GM19467 (cell line): ENCODE data around the gene RPE.

Source experiments
- ATAC-seq: cut with Tn5 transposase; IDR thresholded peaks from one replicate; pipeline ENCODE4 v1.9.1; 2021; ENCODE audit warnings: mild to moderate bottlenecking, moderate library complexity; ENCODE audit not compliant: unreplicated experiment

RPE gene

DNA sequence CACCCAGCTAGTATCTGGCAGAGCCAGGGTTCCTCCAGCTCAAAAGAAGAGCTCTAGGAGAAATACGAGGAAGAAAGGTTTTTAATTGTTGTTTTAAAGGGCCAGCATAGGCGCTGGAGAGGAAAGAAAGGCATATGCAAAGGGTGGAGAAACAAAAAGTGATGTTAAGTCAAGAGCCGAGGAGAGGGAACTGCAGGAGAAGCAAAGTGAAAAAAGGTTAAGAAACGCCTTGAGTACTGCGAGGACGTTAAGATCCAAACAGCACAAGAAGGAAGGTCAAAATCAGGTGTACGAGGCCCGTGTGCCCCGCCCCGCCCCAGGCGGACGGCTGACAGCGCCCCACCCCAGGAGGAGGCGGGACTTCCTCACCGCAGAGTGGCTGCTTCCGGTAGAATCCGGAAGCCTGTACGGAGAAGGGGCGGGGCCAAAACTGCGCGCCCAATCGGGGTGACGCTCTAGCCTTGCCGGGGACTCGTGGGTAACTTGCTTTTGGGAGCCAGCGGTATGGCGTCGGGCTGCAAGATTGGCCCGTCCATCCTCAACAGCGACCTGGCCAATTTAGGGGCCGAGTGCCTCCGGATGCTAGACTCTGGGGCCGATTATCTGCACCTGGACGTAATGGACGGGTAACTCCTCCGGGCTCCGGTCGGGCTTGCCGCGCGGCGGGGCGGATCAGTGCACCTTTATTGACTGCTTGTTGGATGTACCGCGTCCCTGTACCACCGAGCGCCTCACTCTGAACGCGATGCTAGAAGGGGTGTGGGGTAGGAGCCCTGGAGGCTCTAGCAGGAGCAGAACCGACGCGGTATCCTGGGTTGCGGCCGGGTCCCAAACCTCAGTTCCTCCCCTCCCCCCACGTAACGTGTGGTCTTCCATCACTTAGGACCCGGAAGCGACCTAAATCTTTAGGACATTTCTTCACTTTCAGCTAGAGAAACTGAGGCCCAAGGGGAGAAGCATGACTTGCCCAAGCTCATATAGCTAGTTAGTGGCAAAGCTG is at the start of gene RPE:
RPE (plus strand) TSS at position 481 of the 1,000 bp plus-strand sequence; CDS start at position 505, 24 bp downstream.
- peak; percentile 100 for ATAC-seq

GRCh38 chr2:209956271-209956670 is 46.2 kb upstream of the RPE start:
- no peak for ATAC-seq

- ATAC-seq, result no peak
Measured at GRCh38 chr2:209958016-209958415, 44.4 kb upstream of the RPE start.

GRCh38 chr2:209960045-209960444 is 42.4 kb upstream of the RPE start:
- no peak for ATAC-seq

- ATAC-seq, result peak; percentile 92
Measured at GRCh38 chr2:209960676-209961630, 41.5 kb upstream of the RPE start.

GRCh38 chr2:209965723-209966122 is 36.7 kb upstream of the RPE start:
- no peak for ATAC-seq

- ATAC-seq, result no peak
Measured at GRCh38 chr2:209969692-209970091, 32.7 kb upstream of the RPE start.

DNA sequence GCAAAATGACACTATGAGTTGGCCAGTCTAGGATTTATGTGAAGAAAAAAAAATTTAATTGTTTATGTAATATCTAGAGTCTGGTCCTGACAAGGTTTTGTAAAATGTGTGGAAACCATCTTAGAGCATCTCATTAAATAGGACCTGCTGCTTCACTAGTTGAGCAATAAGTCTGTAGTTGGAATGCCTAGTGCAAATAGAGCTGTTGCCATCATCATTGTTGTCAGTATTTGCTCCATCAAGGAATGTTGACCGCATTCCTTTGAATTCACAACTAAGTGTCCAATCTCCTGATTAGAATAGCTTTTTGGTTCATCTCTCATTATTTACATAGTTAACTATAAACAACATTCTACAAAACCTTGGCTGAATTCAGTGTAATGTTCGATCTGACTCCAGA is 32.2 kb upstream of the RPE start:
- ATAC-seq, result no peak

- ATAC-seq, result no peak
Measured at GRCh38 chr2:209970711-209971110, 31.7 kb upstream of the RPE start.

GRCh38 chr2:209973328-209973727 is 29.1 kb upstream of the RPE start:
- ATAC-seq, result no peak

- ATAC-seq, result no peak
Measured at GRCh38 chr2:209974576-209974975, 27.9 kb upstream of the RPE start.

GRCh38 chr2:209976698-209977385 is 25.6 kb upstream of the RPE start:
- peak; percentile 79 for ATAC-seq

- ATAC-seq, result peak; percentile 52
Measured at GRCh38 chr2:209977386-209978239, 24.8 kb upstream of the RPE start.

DNA sequence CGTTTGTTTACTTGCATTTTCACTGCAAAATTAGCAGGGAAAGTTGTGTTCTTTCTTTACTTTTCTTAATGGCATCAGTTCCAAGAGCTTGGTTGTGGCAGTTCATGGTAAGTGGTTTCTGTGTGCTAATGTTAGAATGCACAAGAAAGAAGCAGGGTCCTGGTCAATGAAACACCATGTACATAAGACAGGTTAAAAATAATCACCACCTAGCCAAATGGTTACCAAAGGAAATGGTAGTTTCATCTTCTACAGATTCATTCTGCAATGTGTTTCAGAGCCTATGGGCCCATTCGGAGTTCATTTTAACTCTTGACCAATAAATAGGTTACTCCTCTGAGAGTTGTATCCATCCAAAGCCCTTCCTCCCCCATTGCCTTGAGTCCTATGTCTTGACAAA is 18.1 kb upstream of the RPE start:
- no peak for ATAC-seq

DNA sequence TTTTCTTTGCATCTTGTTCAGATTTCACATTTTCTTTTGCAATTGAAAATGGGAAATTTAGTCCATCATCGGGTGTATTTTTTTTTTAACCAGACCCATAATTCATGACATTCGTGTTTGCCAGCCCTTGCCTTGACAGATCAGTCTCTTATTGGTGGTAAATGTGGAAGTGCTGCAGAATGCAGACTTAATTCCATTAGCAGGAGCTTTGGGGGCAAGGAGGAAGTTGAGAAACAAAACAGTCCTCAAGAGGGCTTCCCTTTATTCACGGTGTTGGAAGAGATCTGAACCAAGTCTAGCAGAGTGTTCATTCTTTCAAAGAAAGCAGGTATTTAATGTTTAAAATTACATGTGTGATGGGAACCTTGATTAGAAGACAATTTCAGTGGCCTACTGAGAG is 16.6 kb upstream of the RPE start:
- ATAC-seq, result no peak

- no peak for ATAC-seq
Measured at GRCh38 chr2:209986415-209986814, 16.0 kb upstream of the RPE start.

DNA sequence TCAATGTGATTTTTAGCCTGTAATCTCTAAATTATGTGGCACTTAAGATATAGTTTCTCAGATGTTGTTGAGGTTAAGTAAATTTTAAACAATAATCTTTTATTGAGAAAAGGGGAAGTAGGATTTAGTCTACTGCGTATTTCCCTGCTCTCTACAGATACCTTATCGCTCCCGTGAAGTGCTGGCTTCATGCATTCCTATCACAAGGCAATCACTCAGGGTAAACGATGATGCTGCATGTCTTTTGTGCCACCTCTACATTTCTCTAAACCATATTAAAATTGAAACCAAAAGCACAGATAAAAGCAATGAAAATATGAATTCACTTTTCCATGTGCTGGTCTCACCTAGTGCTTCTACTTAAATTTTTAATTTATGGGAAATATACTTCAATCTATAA is 14.4 kb upstream of the RPE start:
- peak; percentile 48 for ATAC-seq

DNA sequence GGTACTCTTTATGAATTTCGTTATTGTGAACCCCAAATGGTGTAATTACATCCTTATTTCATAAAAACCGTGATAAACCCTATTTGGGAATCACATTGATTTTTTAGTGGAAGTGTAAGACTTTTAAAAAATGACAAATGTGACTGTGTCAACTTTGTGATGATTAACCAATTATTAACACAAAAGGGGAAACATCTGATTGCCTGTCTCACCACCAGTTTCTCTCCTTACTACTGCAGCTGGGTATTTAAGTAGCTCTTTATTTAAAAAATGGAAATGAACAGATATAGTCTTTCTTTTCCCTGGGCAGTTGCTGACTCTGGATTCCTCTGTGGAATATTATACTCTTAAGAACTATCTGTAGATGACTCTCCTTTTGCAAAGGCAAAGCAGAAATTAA is 11.6 kb upstream of the RPE start:
- ATAC-seq, result no peak

DNA sequence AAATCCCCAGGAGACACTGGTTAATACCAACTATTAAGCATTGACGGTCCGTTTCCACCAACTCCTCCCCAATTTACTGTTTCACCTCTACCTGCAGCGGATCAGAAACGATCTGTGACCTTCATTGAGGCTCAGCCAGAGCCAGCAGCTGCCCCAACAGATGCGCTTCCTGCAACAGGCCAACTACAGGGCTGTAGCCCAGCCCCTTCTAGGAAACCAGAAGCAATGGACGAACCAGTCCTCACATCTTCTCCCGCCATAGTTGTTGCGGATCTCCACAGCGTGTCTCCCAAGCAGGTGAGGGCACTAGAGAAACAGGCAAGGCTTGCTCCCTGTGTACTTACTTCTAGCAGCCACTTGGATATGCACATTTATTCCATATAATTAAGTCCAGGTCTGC is 8.5 kb upstream of the RPE start:
- no peak for ATAC-seq

GRCh38 chr2:209998596-209998995 is 3.8 kb upstream of the RPE start:
- ATAC-seq, result no peak
